Osteoblast (primary cell): ENCODE results near the gene CRHR2. TPM values are rescaled to one million over a fixed set of nuclear protein-coding genes. Genes with fewer than 3 reads are reported as not detected.

Source experiments
- DNase-seq: peaks from one replicate; pipeline ENCODE4 v3.0.0; 2011; ENCODE audit warnings: low spot score, mixed read lengths; ENCODE audit not compliant: insufficient read length; ENCODE audit errors: missing footprints
- H2AFZ ChIP-seq: 2 replicates; pipeline ENCODE4 v1.6.0; 2011; ENCODE audit warnings: mild to moderate bottlenecking, low read length
- H3K27ac ChIP-seq: 2 replicates; pipeline ENCODE4 v1.5.1; 2011; ENCODE audit warnings: mild to moderate bottlenecking, low read depth, low read length, moderate library complexity
- H3K27me3 ChIP-seq: 2 replicates; pipeline ENCODE4 v1.6.0; 2012; ENCODE audit warnings: mild to moderate bottlenecking, control low read depth, inconsistent platforms, low read length, moderate library complexity; ENCODE audit not compliant: insufficient read depth
- H3K36me3 ChIP-seq: 2 replicates; pipeline ENCODE4 v1.5.1; 2011; ENCODE audit warnings: mild to moderate bottlenecking, low read length, control low read depth, moderate library complexity; ENCODE audit not compliant: insufficient read depth
- H3K4me1 ChIP-seq: 2 replicates; pipeline ENCODE4 v1.5.1; 2011; ENCODE audit warnings: mild to moderate bottlenecking, low read length, control low read depth, moderate library complexity; ENCODE audit not compliant: insufficient read depth
- H3K4me2 ChIP-seq: 2 replicates; pipeline ENCODE4 v1.6.0; 2011; ENCODE audit warnings: mild to moderate bottlenecking, low read length; ENCODE audit not compliant: insufficient read depth
- H3K4me3 ChIP-seq: fragments of 200-600 bp; sonication (generic); 3 replicates; pipeline ENCODE4 v1.5.1; 2012; ENCODE audit warnings: mild to moderate bottlenecking, low read length, inconsistent platforms; ENCODE audit not compliant: insufficient read depth
- H3K79me2 ChIP-seq: 2 replicates; pipeline ENCODE4 v1.6.0; 2012; ENCODE audit warnings: mild to moderate bottlenecking, low read length, control low read depth, inconsistent platforms; ENCODE audit not compliant: insufficient read depth
- H3K9me3 ChIP-seq: 2 replicates; pipeline ENCODE4 v1.5.1; 2011; ENCODE audit warnings: low read depth, low read length, control low read depth
- H4K20me1 ChIP-seq: 2 replicates; pipeline ENCODE4 v1.6.0; 2012; ENCODE audit warnings: mild to moderate bottlenecking, low read length, control low read depth; ENCODE audit not compliant: insufficient read depth
- total RNA-seq: library from RNA; depleted of rRNA; stranded (reverse); fragments of >200 nt; gene quantifications from 2 replicates; pipeline ENCODE4 v1.2.3, GENCODE V29; 2012
- TF ChIP-seq, protein P1 (sequence below): IDR thresholded peaks from 2 replicates; pipeline ENCODE4 v1.5.1; 2011; ENCODE audit warnings: mild to moderate bottlenecking, low read depth, low read length, moderate library complexity; ENCODE audit errors: extremely low read depth

The CRHR2 gene
- total RNA-seq, 1 donor, result not detected

- no peak overlapping the region for H3K4me2 ChIP-seq
- TF ChIP-seq, protein P1, sequence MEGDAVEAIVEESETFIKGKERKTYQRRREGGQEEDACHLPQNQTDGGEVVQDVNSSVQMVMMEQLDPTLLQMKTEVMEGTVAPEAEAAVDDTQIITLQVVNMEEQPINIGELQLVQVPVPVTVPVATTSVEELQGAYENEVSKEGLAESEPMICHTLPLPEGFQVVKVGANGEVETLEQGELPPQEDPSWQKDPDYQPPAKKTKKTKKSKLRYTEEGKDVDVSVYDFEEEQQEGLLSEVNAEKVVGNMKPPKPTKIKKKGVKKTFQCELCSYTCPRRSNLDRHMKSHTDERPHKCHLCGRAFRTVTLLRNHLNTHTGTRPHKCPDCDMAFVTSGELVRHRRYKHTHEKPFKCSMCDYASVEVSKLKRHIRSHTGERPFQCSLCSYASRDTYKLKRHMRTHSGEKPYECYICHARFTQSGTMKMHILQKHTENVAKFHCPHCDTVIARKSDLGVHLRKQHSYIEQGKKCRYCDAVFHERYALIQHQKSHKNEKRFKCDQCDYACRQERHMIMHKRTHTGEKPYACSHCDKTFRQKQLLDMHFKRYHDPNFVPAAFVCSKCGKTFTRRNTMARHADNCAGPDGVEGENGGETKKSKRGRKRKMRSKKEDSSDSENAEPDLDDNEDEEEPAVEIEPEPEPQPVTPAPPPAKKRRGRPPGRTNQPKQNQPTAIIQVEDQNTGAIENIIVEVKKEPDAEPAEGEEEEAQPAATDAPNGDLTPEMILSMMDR, result no peak
- H3K27me3 ChIP-seq, result no peaks in the 10 kb centered on the region
- no peaks in the 10 kb centered on the region for H3K4me1 ChIP-seq
- no peaks in the 10 kb centered on the region for H4K20me1 ChIP-seq
- no peaks in the 10 kb centered on the region for H3K36me3 ChIP-seq
- H3K79me2 ChIP-seq, result no peaks in the 10 kb centered on the region
- H3K9me3 ChIP-seq, result no peaks in the 10 kb centered on the region
- H2AFZ ChIP-seq, result no peak overlapping the region
- no peak overlapping the region for H3K4me3 ChIP-seq
- no peak overlapping the region for H3K27ac ChIP-seq
- DNase-seq, result no peak
These were observed 15.1 kb downstream of the CRHR2 start for GRCh38 chr7:30667172-30667571.

GRCh38 chr7:30665449-30665848, 16.8 kb downstream of the CRHR2 start:
- TF ChIP-seq, protein P1, result no peak
- no peak overlapping the region for H2AFZ ChIP-seq
- no peaks in the 10 kb centered on the region for H3K4me1 ChIP-seq
- H4K20me1 ChIP-seq, result no peaks in the 10 kb centered on the region
- no peak overlapping the region for H3K4me3 ChIP-seq
- H3K4me2 ChIP-seq, result no peak overlapping the region
- no peak overlapping the region for H3K27ac ChIP-seq
- no peaks in the 10 kb centered on the region for H3K79me2 ChIP-seq
- no peaks in the 10 kb centered on the region for H3K36me3 ChIP-seq
- no peak for DNase-seq
- no peaks in the 10 kb centered on the region for H3K27me3 ChIP-seq
- no peaks in the 10 kb centered on the region for H3K9me3 ChIP-seq

DNA sequence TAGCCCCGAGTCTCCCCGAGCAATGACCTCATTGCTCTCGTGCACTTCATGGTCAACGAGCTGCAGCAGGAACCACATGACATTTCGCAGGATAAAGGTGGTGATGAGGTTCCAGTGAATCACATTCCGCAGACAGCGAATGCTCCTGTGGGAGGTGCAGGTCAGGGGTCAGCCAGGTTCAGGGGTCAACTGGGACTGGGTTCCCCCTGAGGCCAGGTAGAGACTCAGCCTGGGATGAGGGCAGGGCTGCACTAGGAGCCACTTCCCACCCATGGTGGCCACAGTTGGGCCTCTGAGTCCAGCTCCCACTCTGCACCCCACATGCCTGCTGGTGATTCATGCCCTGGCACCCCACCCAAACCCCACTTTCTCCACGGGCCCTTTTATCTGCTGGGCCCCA, 17.2 kb downstream of the CRHR2 start:
- Histone ChIP-seq H3K36me3 (no peaks in the 10 kb centered on the region), H2AFZ (no peak overlapping the region), H3K4me3 (no peak overlapping the region), H4K20me1 (no peaks in the 10 kb centered on the region), H3K27me3 (no peaks in the 10 kb centered on the region), H3K4me2 (no peak overlapping the region), H3K9me3 (no peaks in the 10 kb centered on the region), H3K79me2 (no peaks in the 10 kb centered on the region), H3K27ac (no peak overlapping the region), H3K4me1 (no peaks in the 10 kb centered on the region)
- TF ChIP-seq, protein P1, result no peak
- DNase-seq, result no peak

DNA sequence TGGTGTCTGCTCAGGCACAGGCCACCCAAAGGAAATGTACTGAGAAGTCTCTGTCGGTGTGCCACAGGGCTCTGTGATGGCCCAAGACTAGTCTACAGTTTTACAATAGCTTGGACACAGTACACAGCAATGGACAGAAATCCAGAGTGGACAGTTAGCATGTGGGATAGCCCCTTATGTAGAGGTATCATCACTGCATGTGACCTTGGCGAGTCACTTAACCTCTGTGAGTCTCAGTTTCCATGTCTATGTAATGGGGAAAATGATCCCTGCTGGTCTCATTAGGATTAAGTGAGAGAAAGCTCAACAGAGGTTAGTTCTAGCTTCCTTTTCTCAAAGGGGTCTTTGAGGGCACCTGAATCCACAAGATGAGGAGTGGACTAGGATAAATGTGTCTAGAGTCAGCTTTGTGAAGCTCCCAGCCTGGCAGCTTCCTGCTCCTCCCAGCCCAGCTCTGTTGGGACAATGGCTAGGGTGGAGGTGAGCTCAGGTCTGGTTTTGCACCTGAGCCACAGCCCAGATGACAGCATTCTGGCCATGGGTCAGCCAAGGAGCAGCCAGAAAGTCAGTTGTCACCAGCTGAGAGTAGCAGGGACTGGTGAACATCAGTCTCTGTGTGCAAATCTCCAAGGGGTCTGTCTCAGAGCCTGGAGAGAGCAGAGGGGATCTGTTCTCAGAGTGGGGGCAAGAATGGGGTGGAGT, 17.9 kb downstream of the CRHR2 start:
- Histone ChIP-seq H3K79me2 (no peaks in the 10 kb centered on the region), H3K27ac (no peak overlapping the region), H2AFZ (no peak overlapping the region)

More for the DNA sequence above, 17.9 kb downstream of the CRHR2 start:
- H3K4me1 ChIP-seq, result no peaks in the 10 kb centered on the region
- no peak overlapping the region for H3K4me3 ChIP-seq
- no peaks in the 10 kb centered on the region for H3K36me3 ChIP-seq
- H3K27me3 ChIP-seq, result peaks cover 3% of the 10 kb centered on the region
- TF ChIP-seq, protein P1, result no peak
- DNase-seq, result no peak
- H3K9me3 ChIP-seq, result no peaks in the 10 kb centered on the region
- H4K20me1 ChIP-seq, result no peaks in the 10 kb centered on the region
- no peak overlapping the region for H3K4me2 ChIP-seq
